Daoy (cell line): ENCODE results near the gene ZNF784. TPM values are rescaled to one million over a fixed set of nuclear protein-coding genes. Genes with fewer than 3 reads are reported as not detected.

ENCODE experiments used
- DNase-seq: peaks from one replicate; pipeline ENCODE4 v3.0.0-alpha.2; 2015; ENCODE audit warnings: low read depth
- total RNA-seq: library from RNA; depleted of rRNA; stranded (reverse); fragments of >200 nt; shearing (Covaris generic); gene quantifications from 2 replicates; pipeline ENCODE4 v1.2.3, GENCODE V29; 2014

Gene ZNF784
- total RNA-seq, 1 experiment from 2014 or later: 5.8 TPM

DNA sequence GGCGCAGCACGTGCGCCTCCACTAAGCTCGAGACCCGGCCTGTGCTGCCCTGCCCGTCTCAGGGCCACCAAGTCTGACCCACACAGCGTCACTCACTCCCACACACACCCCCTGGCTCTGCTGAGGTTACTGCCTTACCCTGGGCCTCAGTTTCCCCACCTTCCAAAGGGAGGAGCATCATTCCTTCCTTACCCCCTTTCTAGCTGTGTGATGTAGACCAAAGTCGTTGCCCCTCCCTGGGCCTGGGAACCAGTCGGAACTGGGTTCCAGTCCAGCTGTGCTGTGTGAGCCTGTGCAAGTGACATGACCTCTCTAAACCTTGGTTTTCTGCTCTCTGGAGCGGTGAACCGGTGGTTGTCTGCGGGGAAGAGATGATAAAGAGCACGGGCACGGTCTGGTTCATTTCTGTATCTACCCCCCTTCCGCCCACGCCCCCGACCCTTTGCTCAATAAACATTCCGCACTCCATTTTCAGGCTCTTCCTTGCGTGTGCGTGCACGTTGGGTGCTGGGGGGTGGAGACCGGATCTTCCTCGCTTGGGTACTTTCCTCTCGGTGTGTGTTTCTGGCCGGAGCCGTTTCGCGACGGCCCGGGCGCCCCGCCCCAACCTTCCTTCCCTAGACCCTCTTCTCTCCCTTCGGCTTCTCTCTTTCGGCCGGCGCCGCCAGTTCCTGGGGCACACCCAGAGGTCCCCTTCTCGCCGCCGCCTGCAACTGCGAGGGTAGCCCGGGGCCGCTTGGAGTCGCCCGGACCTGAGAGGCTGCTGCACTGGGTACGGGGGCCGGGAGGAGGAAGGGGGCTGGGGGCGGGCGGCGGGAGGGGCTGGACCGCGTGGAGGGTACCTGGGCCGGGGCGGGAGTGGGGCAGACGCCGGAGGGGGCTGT lies 18.9 kb upstream of the ZNF784 start, which contains the start of gene ZNF581:
ZNF581 (plus strand) TSS at position 647 of the 884 bp plus-strand sequence. CDS start 923 bp downstream, outside the sequence.
- peak; percentile 82 for DNase-seq

DNA sequence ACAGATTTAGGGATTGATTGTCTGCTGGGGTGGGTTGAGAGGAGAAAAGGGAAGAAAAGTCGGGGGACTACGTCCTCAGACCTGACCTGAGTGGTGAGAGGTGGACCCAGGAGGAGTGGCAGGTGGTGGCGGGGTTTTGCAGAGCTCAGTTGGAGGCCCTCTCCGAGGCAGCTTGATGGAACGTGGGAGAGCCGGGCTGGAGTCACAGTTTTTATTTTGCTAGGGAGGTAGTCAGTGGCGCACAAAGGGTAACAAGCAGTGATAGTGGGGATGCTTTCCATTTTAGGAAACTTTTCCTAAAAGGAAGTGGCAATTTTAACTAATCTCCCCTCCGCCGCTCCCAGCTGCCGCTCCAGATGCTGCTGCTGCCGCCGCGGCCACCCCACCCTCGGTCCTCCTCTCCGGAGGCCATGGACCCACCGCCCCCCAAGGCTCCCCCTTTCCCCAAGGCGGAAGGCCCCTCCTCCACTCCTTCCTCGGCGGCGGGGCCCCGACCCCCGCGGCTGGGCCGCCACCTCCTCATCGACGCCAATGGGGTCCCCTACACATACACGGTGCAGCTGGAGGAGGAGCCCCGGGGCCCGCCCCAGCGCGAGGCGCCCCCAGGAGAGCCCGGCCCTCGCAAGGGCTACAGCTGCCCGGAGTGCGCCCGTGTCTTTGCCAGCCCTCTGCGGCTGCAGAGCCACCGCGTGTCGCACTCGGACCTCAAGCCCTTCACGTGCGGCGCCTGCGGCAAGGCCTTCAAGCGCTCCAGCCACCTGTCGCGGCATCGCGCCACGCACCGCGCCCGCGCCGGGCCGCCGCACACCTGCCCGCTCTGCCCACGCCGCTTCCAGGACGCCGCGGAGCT lies 18.0 kb upstream of the ZNF784 start:
- peak; percentile 48 for DNase-seq

DNA sequence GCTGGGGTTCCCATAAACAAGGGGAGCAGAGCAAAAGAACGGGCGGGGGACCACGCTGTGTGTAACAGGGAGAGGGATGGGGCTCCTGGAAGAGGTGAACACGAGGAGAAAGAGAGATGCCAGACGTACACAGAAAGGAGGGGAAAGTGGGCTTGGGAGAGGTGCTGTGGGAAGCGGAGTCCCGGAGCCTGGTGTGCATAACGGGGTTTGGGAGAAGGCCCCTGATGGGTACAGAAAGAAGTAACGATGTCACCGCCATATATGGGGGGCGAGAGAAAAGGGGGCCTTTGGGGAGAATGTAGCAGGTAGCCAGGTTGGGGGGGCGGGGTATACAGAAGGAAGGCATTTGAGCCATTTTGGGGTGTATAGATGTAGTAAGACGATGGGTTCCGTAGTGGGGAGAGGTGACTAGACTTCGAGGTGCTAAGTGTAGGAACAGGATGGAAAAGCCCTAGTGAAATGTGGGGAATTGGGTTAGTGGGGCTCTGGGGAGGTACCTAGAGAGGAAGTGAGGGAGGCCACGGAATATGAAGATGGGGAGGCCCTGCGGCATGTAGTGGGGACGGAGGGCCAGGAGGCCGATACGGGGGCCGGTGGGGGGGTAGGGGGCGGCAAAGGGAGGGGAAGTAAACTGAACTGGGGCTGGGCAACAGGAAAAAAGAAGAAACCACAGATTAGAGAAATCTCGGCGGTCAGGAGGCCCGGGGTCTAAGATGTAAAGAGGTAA lies 17.2 kb upstream of the ZNF784 start:
- no peak for DNase-seq

DNA sequence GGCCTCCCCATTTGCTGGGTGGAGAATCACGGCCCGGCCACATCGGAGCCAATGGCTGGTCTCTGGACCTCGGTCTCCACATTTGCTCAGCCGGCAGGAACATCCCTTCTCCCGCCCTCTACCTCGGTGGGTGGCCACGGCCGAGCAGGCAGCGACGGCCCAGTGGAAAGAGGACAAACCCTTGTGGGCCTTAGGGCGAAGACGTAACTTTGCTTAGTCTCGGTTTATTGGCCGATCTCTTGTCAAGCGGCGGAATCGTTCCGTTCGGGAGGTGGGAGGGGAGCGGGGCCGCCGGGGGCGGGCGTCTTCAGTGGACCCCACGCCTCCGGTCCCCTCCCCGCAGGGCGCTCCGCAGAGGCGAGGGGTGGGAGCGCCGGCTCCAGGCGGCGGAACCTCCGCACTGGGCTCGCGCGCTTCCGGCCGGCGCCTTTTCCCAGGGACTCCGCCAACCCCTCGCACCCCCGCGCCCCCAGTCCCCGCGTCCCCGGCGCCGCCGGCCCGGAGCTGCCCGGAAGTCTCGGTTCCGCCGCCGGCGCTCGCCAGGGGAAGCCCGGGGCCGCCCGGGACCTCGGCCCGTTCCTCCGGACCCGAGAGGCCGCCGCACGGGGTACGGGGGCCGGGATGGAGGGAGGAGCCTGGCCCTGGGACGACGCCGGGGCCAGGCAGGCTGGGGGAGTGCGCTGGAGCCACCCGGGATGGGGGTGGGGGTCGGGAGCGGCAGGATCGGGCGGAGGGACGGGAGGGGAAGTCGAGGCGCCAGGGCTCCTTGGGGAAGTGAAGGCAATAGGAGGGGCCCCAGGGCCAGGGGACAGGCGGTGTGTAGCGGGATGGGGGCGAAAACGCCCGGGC lies 16.4 kb upstream of the ZNF784 start, which contains the start of gene ZNF580:
ZNF580 (plus strand) TSS at position 426 of the 849 bp plus-strand sequence. CDS start 1,507 bp downstream, outside the sequence.
- DNase-seq: peak; percentile 76

DNA sequence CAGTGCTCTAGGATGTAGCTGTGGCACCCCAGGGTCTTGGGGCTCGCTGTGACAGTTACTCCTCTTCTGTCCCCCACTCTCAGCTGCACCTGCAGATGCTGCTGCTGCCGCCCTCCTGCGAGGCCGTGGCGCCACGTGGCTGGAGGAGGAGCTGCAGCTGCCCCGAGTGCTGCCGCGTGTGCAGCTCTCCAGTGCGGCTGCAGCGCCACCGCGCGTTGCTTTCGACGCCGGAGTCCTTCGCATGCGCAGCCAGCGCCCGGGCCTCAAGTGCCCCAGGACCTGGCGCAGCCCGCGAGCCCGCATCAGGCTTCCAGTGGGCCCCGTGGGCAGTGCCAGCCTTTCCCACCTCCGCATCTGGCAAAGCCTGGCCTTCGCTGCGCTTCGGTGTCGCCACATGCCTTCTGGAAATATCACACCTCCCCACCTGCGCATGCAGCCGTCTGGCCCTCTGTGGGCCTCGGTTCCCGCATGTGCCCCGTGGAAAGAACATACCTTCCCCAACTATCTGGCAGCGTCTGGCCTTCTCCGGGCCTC lies 15.7 kb upstream of the ZNF784 start:
- DNase-seq: no peak

DNA sequence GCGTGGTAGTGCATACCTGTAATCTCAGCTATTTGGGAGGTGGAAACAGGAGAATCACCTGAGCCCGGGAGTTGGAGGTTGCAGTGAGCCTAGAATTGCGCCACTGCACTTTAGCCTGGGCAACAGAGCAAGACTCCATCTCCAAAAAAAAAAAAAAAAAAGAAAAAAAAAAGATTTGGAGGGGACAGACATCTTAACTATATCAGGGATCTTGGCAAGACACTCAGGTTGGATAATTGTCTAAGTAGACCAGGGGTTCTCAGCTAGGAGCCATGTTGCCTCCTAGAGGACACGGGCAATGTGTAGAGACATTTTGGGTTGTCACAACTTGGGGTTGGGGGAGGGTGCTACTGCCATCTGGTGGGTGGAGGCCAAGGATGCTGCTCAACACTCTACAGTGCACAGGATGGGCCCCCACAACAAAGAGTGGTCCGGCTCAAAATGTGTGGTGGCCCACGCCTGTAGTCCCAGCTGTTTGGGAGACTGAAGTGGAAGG lies 14.5 kb upstream of the ZNF784 start:
- peak; percentile 49 for DNase-seq

DNA sequence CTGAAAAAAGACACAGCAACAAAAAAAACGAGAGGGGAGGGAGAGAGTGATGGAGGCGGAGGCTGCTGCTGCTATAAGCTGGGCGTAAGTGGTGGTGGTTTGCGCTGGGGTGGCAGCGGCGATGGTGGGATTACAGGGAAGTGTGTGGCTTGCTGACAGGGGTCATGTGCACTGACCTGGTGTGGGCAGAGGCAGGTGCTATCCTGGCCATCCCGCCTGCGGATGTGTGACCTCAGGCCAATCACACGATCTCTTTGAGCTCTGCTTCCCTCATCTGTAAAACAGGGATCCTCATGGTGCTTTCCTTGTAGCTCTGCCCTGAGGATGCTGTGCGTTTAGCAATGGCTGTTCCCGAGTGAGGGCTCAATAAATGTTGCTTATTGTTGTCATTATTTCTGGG lies 13.2 kb upstream of the ZNF784 start:
- no peak for DNase-seq

DNA sequence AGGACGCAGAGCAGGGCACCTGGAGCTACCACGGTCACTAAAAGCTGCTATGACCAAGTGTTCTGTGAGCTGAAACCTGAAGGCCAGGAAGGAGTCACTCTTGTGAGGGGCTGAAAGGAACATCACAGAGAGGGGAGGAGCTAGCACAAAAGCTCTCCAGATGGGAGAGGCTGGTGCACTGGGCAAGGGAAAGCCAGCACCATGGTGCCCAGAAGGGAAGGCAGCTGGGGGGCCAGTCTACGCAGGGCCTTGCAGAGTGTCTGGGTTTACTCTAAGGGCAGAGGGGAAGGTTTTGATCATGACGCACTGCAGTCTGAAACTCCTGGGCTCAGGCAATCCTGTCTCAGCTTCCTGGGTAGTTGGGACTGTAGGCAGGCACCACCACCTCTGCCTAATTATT lies 12.4 kb upstream of the ZNF784 start:
- DNase-seq: no peak

DNA sequence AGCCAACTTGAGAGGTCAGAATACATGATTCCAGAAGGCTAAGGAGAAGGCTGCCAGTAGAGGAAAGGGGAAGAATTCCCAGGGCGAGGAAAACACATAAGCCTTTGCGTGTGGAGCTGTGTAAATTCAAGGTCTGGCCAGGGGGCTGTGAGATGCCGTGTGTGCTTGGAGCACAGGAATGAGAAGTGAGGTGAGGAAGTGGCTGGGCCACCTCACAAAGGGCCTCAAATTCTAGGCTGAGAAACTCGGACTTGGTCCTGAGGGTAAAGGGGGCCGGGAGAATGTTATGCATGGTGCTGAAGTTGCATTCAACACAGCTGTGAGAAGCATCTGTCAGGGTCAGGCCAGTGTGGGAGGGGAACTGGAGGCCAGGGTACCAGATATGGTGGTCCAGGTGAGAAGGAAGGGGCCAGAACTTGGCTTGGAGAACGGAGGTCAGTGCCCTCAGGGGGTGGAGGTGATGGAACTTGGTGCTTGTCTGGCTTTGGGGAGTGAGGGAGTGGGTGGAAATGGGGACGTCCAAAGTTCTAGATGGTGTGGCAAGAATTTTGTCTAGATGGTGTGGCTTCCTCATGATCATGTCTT lies 11.6 kb upstream of the ZNF784 start:
- no peak for DNase-seq

DNA sequence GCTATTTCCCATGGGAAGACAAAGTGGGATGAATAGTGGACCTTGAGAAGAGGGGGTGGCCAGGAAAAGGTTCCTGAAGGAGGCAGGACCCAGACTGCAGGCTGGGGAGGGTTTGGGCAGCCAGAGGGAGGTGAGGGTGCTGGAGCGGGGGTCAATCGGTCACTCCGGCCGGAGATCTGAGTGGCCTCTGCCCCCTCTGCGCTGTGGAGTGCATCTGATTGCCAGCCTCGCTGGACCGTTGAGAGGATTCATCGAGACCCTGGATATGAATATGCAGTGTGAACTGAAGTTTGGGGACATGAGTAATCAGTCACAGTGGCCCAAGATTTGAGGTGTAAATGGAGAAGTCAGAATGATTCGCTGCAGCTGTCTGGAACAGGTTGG lies 11.0 kb upstream of the ZNF784 start:
- no peak for DNase-seq

DNA sequence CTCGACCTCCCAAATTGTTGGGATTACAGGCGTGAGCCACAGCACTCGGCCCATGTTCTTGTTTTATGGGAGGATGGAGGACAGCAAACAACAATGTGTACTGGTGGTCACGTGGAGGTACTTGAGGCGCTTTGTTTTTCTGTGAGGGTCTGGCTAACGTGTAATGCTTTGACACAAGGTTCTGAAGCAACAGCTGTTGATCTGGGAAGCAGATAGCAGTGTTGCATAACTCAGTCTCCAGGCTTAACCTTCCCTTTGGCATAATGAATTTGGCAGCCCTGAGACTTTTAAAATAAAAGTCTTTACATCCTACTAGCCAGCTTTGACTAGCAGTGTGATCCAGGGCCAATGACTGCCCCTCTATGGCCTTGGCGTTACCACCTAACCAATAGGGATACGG lies 9.5 kb upstream of the ZNF784 start:
- no peak for DNase-seq

DNA sequence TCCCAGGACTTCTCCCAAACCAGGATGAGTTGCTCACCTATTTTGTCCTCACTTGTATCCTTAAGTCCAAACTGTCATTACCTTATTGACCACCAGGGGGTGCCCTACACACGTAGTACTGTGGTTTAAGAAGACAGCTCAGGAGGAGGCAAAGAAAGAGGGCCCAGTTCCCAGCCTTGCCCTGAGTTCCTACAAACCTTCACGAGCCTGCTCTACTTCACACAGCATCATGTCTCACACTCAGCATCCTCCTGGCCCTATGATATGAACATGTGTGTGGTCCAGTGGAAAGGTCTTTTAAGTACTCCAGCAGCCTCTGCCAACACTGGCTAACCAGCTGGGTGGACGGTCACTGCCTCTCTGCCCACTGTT lies 8.1 kb upstream of the ZNF784 start:
- peak; percentile 87 for DNase-seq

DNA sequence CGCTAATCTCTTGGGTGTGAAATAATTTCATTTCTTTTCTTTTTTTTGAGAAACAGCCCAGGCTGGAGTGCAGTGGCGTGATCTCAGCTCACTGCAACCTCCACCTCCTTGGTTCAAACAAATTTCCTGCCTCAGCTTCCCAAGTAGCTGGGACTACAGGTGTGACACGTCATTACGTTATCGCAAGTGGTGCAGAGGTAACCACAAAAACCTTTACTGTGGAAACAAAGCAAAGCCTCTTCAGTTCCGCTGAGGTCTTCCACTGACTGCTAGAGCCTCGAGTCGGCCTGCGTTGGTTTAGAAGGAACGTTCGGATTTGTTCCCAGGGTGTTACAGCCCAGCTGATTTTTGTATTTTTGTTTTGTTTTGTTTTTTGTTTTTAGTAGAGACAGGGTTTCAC lies 2.0 kb upstream of the ZNF784 start:
- DNase-seq: no peak

DNA sequence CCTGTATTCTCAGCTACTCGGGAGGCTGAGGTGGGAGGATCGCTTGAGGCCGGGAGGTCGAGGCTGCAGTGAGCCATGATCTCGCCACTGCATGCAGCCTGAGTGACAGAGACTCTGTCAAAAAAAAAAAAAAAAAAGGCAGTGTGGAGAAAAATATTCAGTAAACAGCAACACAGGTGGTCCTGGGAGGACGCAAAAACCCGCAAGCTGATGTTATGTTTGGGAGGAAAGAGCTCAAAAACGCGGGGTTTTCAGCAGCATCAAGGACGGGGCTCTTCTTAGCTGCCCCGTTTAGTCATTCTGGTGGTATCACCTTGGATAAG lies 599 bp upstream of the ZNF784 start:
- no peak for DNase-seq

DNA sequence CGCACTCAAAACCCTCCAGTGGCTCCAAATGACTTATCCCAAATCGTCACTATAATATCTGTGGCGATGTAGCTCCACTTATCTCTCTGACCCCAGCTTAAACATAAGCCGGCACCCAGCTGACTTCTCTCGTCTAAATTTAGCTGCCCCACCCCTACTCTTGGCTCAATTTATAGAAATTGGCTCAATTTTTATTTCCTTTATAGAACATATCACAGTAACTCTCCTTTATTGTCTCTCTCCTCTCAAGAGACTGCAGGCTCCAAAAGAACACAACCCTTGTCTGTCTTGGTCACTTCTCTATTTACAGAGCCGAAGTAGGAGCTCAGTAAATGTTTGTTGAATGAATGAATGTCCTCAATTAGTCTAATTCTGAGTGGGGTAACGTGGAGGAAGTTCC lies 805 bp downstream of the ZNF784 start:
- DNase-seq: no peak

DNA sequence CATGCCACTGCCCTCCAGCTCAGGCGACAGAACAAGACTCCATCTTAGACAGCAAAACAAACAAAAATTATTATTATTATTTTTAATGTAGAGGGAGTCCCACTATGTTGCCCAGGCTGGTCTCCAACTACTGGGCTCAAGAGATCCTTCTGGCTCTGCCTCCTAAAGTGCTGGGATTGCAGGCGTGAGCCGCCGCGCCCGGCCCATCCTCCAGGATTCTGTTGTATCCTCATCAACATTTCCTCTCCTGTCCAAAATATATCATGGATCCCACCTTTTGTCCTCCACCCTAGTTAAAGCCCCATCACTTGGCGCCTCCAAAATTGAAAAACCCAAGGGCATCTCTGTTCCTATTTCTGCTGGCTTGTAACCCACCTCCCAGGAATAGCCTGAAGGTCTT lies 1.2 kb downstream of the ZNF784 start:
- no peak for DNase-seq

DNA sequence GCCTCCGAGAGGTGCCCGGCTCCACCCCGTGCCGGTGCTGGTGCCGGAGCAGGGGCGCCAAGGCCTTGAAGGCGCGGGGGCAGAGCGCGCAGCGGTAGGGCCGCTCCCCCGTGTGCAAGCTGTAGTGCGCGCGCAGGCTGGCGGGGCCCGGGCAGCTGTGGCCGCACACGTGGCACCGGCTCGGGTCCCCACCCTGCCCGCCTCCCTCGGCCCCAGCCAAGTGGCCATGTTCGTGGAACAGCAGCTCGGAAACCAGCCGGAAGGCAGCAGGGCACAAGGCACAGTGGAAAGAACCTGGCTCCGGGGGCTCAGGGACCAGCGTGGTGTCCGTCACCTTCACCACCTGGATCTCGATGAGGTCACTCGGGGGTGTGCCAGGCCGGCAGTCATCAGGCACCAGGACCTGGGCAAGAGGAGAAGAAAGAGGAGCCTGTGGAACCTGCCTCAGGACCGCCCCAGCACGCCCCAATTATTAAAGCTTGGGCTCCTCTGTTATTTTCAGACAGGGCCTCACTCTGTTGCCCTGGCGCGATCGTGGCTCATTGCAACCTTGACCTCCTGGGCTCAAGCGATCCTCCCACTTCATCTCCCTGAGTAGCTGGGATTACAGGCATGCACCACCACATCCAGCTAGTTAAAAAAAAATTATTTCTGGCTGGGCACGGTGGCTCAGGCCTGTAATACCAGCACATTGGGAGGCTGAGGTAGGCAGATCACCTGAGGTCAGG lies 2.0 kb downstream of the ZNF784 start:
- no peak for DNase-seq

DNA sequence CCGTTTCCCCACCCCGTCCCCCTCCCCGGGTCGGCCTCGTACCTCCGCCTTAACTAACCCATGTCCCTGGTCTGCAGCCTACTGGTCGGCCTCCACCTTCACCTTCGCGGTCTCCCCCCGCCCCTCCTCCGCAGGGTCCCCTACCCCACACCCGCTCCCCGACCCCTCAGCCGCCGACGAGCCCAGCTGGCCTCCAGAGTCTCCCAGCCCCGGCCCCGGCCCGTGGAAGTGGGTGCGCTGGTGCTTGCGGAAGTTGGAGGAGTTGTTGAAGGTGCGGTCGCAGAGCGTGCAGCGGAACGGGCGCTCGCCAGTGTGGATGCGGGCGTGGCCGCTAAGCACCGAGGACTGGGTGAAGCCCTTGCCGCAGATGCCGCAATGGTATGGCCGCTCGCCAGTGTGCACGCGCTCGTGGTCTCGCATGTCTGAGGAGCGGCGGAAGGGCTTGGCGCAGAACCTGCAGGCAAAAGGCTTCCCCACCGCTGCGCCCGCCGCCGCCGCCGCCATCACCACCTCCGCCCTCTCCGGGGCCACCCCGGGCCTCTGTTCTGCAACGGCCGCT lies 2.6 kb downstream of the ZNF784 start:
- DNase-seq: no peak

DNA sequence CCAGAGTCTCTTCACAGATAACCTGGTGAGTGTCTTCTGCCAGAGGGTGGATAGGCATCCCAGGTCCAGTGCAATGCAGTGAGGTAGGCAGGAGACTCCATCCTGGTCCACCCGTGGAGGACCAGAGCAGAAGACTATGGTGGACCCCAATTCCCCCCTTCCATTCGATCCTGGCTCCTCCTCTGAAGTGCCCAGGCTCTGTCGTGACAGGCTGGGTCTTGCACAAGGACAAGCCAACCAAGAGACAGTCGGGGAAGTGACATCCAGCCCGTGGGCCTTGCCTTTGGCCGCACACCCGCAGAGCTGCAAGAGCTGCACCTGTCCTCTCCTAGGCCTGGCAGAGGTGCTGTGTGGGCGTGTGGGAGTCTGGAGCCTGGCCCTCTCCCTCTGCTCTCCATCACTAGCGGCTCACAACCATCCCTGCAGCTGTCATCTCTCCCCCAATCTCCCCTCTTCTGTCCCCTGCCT lies 3.1 kb downstream of the ZNF784 start:
- DNase-seq: no peak
